ENCODE results near the gene HIVEP1.

The HIVEP1 gene

DNA sequence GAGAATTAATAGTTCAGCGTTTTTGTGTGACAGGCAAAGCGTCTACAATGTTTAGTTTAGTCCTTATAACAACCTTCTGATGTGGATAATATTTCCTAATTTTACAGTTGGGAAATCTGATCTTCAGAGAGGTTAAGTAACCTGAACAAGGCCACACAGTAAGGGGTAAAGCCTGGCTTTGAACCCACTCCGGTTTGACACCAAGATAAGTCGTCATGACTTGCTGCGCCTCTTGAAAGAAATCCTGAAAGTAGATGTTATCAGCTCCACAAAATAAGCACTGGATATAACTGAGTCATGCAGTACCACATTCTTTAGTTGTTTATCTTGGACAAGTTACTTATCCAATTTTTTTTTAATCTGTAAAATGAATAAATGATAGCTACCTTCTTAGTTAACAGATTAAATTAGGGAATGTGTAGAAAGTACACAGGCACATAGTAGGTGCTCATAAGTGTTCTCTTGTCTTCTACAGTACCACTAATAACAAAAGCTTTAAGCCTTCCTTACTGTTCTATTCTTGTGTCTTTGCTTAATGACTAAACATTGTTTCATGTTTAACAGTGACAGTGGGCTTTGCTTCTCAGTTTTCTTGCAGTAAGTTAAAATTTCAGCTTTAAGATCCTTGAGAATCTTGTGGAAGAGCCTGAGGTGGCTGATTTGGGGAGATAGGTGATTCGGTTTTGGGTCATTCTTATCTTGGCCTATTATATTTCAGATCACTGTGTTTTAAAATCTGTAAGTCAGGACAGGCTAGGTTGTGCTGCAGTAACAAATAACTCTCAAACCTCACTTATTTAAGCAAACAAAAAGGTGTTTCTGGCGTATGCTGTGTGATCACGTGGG is 2.1 kb downstream of the HIVEP1 start:
- DNase-seq (ENCODE audit: insufficient read length, low spot score): no peak

DNA sequence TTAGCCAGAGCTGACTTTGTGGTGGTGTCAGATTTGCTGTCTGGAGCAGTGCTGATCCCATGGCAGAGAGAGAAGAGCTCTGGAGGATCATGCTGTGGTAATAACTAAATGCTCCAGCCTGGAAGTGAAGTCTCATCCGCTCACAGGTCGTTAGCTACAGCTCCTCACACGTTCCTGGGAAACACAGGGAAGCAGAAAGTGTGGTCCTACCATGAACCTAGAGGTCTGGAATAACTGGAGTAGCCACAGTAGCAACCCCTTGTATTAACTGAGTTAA is 2.7 kb downstream of the HIVEP1 start:
- no peak for FAIRE-seq

More for the DNA sequence above, 2.1 kb downstream of the HIVEP1 start:
- peak; percentile 42 for FAIRE-seq

DNA sequence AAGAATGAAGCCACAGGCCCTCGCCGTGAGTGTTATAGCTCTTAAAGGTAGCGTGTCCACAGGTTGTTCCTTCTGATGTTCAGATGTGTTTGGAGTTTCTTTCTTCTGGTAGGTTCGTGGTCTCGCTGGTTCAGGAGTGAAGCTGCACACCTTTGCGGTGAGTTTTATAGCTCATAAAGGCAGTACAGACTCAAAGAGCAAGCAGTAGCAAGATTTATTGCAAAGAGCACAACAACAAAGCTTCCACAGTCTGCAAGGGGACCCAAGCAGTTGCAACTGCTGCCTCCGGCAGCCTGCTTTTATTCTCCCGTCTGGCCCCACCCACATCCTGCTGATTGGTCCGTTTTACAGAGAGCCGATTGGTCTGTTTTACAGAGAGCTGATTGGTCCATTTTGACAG is 5.2 kb downstream of the HIVEP1 start:
- no peak for FAIRE-seq
- DNase-seq (ENCODE audit: insufficient read length, low spot score): no peak

More for the DNA sequence above, 2.7 kb downstream of the HIVEP1 start:
- DNase-seq (ENCODE audit: insufficient read length, low spot score): no peak

DNA sequence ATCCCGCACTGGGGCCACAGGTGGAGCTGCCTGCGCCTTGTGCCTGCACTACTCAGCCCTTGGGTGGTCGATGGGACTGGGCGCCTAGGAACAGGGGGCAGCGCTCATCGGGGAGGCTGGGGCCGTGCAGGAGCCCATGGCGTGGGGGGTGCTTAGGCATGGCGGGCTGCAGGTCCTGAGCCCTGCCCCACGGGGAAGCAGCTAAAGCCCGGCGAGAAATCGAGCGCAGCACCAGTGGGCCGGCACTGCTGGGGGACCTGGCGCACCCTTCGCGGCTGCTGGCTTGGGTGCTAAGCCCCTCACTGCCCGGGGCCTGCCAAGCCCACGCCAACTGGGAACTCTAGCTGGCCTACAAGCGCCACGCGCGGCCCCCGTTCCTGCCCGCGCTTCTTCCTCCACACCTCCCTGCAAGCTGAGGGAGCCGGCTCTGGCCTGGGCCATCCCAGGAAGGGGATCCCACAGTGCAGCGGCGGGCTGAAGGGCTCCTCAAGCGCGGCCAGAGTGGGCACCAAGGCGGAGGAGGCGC is 5.8 kb downstream of the HIVEP1 start:
- DNase-seq (ENCODE audit: insufficient read length, low spot score): no peak
- no peak for FAIRE-seq

DNA sequence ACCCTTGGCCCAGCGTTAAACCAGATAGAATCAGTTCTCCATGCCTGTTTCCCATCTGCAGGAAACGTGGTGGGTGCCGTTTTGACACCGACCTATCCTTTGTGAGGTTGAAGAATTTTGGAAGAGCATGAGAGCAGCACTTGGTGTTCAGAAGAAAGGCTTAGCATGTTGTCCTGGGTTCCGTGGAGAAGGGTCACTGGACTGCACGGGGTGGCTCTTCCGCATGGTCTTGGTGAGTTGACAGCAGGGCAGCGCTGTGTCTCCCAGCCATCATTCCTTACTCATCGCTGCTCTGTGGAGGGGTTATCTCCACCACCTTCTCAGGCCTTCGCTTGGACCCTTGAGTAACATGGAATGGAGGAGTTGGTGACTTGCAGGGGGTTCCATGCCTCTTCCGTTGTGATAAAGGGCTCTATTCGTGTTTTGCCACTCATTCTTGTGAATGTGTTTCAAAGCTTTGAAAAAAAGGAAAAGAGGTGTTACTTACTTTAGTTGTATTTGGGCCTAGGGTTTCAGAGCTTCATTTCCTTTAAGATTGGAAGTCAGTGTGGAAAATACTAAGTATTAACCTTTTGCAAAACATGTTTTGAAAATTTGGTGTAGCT is 8.2 kb downstream of the HIVEP1 start:
- no peak for FAIRE-seq
- DNase-seq (ENCODE audit: insufficient read length, low spot score): no peak

DNA sequence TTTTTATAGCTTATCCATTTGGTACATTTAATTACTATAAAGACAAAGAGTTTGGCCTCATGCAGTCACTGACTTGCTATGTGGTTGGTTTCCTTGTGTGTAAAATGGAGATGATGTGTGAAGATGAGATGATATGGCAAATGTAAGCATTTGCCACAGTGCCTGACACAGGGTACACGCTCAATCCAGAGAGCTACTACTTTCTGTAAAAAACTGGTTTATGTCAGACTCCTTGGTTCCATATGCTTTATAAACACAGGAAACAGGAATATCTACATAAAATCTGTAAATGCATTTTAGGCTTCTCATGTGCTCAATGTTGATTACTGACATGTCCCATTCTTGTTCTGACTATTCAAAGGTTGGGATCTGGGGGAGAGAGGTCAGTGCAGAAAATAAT is 10.4 kb downstream of the HIVEP1 start:
- FAIRE-seq (peak; percentile 58), DNase-seq (ENCODE audit: insufficient read length, low spot score) (no peak)

DNA sequence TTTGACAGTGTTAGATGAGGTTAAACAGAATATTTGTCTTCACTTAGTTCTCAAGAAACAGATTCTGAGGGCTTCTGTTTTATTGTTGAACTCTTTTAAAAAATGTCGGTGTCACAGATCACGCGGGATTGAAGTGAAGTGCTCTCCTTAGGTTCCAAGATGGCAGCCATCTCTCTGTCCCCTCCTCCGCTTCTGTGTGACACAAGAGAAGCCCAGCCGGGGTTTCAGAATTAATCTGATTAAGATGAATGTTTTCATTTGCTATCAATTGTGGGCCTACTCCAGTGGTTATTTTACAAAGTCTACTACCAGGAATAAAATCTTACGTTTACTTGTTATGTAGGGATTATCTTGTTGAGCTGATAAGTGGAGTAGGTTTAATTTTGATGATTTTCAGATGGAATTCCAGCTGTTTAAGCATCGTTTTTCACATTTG is 10.9 kb downstream of the HIVEP1 start:
- FAIRE-seq: no peak
- no peak for DNase-seq (ENCODE audit: insufficient read length, low spot score)

DNA sequence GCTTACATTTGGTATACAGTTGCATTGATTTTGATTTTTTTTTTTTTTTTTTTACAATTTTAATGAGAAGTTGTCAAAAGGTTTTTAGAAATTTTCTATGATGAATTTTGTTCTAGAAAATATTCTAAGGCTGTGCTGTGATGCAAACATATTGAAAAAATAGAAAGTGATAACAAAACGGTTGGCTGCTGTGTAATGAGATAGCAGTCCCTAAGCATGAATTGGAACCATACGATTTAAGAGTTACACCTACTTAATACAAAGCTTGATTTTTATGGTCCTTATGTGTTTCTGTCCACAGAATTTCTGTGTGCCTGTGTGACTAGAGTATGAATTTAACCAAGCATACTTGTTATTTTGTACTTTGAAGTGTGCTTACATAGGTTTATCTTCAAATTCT is 12.1 kb downstream of the HIVEP1 start:
- DNase-seq (ENCODE audit: insufficient read length, low spot score) (no peak), FAIRE-seq (no peak)

DNA sequence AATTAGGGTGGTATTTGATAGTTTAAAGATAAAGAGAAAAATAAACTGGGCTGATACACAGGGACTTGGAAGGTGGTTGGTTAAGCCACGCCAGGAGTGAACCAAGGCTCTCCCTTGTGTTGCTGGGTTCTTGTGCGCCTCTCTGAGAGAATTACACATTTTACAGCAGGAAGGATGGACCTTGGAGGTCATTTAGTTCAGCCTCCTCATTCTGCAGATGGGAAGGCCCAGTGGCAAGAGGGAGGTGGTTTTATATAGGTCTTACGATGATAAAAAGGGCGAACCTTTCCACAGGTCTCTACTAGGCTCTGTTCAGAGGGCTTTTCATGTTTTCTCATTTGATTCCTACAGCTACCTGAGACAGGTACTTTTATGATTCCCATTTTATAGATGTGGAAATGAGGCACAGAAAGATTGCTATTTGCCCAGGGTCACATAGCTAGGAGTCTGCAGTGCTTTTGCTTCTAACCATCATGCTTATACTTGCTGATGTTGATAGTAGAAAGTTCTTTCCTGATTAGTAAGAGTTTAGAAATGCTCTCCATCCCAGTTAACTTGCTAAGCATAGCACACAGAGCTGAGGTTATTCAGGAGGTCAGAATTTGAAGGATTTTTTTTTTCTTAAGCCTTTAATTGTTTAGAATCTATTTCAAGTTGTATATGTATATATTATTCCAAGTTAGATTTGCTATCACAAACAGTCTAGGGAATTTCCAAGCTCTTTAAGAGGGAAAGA is 12.8 kb downstream of the HIVEP1 start:
- no peak for FAIRE-seq
- no peak for DNase-seq (ENCODE audit: insufficient read length, low spot score)

DNA sequence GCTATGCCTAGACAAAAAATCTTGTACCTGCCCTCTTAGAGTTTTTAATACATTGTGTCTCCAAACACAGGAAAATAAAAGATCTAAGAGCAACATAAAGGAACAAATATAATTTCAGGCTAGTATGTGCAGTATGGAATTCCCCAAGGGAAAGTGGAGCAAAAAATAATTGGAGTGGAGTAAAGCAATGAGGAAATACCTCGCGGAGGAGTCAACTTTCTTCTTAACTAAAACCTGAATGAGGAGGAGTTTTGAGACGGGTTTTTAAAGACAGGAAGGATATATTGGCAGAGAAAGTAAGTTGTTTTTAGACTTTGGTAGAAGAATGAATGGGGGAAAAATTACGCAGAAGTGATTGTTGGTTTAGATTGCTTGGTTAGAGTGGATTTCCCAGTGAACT is 14.0 kb downstream of the HIVEP1 start:
- no peak for DNase-seq (ENCODE audit: insufficient read length, low spot score)
- FAIRE-seq: no peak

DNA sequence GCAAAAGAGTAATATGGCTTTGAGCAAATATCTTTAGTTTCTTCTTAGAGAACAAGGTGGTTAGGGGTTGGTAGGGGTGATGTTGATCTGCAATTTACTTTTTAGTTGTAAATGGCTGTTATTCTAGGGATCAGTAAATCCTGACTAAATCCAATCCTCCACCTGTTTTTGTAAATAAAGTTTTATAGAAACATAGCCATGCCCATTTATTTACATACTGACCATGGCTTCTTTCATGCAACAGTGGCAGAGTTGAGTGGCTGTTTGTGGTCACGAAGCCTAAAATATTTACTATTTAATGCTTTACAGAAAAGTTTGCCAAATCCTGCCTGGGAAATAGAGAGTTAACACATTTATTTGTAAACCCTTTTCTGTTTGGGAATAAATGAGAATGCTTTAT is 14.7 kb downstream of the HIVEP1 start:
- DNase-seq (ENCODE audit: insufficient read length, low spot score) (no peak), FAIRE-seq (no peak)

DNA sequence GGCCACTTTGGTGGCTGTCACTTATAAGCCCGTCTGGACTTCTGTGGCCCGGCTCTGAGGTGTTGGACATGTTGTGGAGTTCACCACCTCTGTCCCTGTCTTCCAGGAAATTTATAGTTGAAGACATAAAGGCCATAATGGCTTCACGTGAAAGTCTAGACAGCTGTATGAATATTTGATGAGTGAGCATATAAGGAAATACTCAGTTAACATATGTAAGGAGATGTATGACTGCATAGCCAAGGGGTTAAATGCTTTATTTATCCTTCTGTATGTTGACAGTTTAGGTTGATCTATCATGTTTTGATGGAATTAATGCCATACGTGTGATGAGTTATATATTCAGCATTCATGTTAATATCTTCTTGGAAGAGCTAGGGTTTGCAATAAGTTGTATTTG is 16.1 kb downstream of the HIVEP1 start:
- FAIRE-seq (no peak), DNase-seq (ENCODE audit: insufficient read length, low spot score) (no peak)

DNA sequence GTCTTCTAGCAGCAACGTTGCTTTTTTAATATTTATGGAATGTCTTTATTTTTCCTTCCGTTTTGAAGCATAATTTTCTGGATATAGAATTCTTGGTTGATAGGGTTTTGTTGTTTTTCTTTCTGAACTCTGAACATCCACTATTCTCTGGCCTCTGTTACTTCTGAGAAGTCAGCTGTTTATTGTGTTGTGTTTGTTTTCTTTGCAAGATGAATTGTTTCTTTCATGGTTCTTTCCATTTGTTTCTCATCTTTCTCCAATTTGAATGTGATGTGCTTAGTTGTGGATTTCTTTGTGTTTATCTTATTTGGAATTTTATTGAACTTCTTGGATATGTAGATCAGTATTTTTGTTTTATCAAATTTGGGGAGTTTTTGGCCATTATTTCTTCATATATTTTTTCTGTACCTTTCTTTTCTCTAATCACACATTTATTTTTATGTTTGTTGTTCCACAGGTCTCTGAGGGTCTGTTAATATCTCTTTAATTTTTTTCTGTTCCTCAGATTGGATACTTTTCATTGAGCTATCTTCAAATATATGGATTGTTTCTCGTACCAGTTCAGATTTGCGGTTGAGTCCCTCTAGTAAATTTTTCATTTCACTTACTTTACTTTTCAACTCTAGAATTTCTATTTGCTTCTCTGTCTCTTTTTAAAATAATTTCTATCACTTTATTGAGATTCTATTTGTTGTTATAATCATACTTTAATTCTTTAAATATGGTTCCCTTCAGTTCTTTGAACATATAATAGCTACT is 18.0 kb downstream of the HIVEP1 start:
- FAIRE-seq (no peak), DNase-seq (ENCODE audit: insufficient read length, low spot score) (no peak)

DNA sequence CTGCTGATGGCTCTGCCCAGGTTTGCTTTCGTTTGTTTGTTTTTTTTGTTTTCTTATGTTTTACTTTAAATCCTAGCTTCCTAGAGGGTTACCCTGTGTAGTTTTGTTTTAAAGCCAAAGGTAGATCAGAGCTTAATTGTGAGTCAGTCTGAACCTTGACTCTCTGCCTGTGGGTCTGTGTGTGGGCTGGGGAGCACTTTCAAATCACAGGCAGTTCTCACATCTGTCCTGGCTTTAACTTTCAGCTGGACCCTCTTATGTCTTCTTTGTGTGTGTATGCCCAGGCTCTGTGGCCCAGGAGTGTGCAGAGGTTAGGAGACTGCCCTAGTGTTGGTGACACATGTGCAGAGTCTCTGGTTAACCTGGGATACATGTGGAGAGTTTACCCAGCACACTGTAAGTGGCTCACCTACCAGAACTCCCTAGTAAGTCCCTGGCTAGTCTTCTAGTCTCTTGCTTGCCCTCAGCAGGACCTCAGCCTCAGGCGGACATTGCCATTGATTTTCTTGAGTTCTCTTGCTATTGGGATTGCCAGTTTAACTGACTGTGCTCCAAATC is 19.0 kb downstream of the HIVEP1 start:
- FAIRE-seq (peak; percentile 39), DNase-seq (ENCODE audit: insufficient read length, low spot score) (no peak)

DNA sequence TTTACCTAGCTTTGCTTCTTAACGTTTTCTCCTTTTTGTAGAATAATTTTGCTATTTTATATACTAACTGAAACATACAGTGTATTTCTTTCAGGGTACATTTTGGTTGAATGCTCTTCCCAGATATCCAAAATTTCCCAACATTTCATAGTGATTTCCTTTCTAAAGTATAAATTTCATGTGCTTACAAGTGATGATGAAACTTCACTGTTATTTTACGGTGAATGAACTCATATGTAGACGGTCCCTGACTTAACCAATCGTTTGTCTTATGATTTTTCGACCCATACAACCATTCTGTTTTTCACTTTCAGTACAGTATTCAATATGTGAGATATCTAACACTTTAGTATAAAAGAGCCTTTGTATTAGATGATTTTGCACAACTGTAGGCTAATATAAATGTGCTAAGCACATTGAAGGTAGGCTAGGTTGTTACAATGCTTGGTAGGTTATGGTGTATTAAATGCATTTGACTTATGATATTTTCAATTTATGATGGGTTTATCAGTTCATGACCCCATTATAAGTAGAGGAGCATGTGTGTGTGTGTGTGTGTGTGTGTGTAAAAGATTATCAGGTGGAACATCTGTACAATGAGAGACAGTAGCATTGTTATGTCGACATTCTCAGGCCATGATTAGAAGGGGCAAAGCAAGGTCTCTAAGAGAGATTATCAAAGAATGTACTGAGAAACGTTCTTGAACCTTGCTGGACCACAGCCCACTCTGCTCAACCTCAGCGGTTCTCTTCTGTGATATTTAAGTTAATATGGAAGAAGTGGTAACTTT is 20.9 kb downstream of the HIVEP1 start:
- no peak for FAIRE-seq
- no peak for DNase-seq (ENCODE audit: insufficient read length, low spot score)

DNA sequence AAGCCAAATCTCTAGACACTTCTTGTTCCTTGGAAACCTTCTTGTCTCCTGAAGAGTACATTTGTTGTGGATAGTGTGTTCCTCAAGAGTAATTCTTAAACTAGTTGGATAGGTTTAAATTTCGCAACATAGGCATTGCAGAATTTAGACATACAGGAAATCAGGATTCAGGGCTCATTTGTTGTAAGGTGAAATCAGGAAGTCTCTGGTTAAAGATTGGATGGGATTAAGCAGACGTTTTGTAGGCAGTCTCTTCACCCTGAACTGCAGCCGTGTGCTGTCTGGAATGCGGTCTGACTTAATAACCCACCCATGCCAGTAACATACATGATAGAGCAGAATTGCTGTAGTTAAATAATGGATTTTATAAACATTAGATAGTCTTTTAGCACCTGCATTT is 21.7 kb downstream of the HIVEP1 start:
- DNase-seq (ENCODE audit: insufficient read length, low spot score) (no peak), FAIRE-seq (no peak)

DNA sequence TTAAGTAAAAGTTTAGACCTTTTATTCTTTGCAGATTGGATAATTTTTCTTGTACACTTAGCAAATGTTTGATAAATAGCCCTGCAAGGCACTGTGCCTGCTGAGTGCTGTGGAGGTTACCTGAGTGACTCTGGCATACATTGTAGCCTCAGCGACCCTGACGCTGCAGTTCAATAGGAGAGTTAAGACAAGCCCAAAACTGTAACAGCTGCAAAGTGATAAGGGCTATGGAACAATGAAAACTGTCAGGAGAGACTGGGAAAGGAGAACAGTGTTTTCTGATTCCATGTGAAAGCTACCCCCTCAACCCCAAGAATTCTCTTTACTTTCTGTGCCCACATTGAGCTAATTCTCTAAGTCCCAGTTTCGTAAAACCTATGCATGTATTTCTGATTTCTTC is 22.2 kb downstream of the HIVEP1 start:
- no peak for FAIRE-seq
- DNase-seq (ENCODE audit: insufficient read length, low spot score): no peak

DNA sequence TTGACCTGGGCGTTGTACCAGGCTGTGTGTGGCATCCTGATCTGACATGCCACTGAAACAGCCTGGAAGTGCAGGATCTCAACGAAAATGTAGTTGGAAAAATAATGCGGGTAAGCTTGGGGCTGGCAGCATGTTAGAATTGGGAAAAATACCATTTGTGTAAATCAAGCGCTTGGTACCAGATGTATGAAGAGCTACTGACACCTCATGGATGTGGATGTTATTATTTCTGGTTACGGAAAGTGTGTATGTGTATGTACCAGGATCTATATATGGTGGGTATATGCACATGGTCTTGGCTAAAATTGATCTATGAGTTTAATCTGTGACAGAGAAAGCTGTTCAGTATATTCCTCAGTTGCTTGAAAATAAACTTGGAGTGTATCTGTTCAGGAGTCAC is 22.7 kb downstream of the HIVEP1 start:
- no peak for DNase-seq (ENCODE audit: insufficient read length, low spot score)
- FAIRE-seq: no peak

DNA sequence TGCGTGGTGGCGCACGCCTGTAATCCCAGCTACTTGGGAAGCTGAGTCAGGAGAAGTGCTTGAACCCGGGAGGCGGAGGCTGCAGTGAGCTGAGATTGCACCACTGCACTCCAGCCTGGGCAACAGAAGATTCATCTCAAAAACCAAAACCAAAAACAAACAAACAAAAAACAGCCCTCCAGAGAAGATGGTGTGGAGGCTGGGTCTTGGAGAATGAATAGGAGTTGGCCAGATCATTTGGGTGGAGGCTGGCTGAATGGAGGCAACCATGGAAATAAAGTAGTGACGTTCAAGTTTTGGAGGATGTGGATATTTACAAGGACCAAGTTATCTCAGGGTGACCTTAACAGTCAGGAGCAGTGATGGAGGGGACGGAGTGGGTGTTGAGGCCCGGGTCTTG is 24.7 kb downstream of the HIVEP1 start:
- FAIRE-seq (no peak), DNase-seq (ENCODE audit: insufficient read length, low spot score) (no peak)

DNA sequence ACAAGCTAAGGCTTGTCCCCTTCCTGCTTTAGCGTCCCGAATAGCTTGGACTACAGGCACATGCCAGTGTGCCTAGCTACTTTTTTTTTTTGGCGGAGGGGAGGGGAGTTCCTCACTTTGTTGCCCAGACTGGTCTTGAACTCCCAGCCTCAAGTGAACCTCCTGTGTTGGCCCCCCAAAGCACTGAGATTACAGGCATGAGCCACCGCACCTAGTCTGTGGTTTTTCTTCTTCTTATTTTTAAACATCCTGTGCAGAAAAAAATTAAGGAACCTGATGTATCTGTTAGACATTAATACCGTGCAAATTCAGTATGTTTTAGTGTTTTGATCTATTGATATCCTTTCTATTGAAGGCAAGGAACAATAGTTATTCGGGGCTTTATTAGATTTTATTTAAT is 25.7 kb downstream of the HIVEP1 start:
- DNase-seq (ENCODE audit: insufficient read length, low spot score): no peak

More for the DNA sequence above, 25.7 kb downstream of the HIVEP1 start:
- no peak for FAIRE-seq
